NCI-H2081 (cell line): Measurements from ENCODE around the gene ADAM10.

Source experiments
- DNase-seq, 2 experiments: peaks; one replicate each; lab custom pipeline; 2025; lab: John Stamatoyannopoulos, UW

Gene ADAM10

GRCh38 chr15:58755350-58755749, 5.8 kb upstream of the ADAM10 start:
- DNase-seq = no peak

GRCh38 chr15:58752716-58753115, 3.2 kb upstream of the ADAM10 start:
- no peak for DNase-seq

GRCh38 chr15:58748852-58749531, 515 bp downstream of the ADAM10 start:
- peak; percentile 39 to 59 for DNase-seq

- DNase-seq = no peak
Measured at GRCh38 chr15:58748040-58748851, 1.3 kb downstream of the ADAM10 start.

- no peak for DNase-seq
Measured at GRCh38 chr15:58746174-58746573, 3.3 kb downstream of the ADAM10 start.

GRCh38 chr15:58742819-58743502, 6.5 kb downstream of the ADAM10 start:
- no peak for DNase-seq

GRCh38 chr15:58742022-58742813, 7.3 kb downstream of the ADAM10 start:
- no peak for DNase-seq

GRCh38 chr15:58741032-58741431, 8.5 kb downstream of the ADAM10 start:
- DNase-seq = no peak

GRCh38 chr15:58740436-58740835, 9.1 kb downstream of the ADAM10 start:
- DNase-seq = no peak

- no peak for DNase-seq
Measured at GRCh38 chr15:58738046-58738707, 11.3 kb downstream of the ADAM10 start.

GRCh38 chr15:58737298-58737697, 12.2 kb downstream of the ADAM10 start:
- DNase-seq = no peak

- DNase-seq = no peak
Measured at GRCh38 chr15:58736018-58736643, 13.4 kb downstream of the ADAM10 start.

- no peak for DNase-seq
Measured at GRCh38 chr15:58734859-58735258, 14.6 kb downstream of the ADAM10 start.

GRCh38 chr15:58732625-58733363, 16.7 kb downstream of the ADAM10 start:
- no peak for DNase-seq

- DNase-seq = no peak
Measured at GRCh38 chr15:58731756-58732535, 17.6 kb downstream of the ADAM10 start.

- no peak for DNase-seq
Measured at GRCh38 chr15:58726867-58727266, 22.6 kb downstream of the ADAM10 start.

- DNase-seq = no peak
Measured at GRCh38 chr15:58724466-58724865, 25.0 kb downstream of the ADAM10 start.

- DNase-seq = no peak
Measured at GRCh38 chr15:58717357-58717756, 32.1 kb downstream of the ADAM10 start.

- DNase-seq = no peak
Measured at GRCh38 chr15:58716027-58716426, 33.5 kb downstream of the ADAM10 start.
